Fibroblast of pulmonary artery (primary cell): Measurements from ENCODE around the gene PPP6R2.

Experiments used
- DNase-seq: peaks from one replicate; pipeline ENCODE4 v3.0.0-alpha.2; 2010; ENCODE audit warnings: low read depth
- H3K4me3 ChIP-seq: replicated peaks from 2 replicates; pipeline ENCODE4 v1.5.1; 2011; ENCODE audit warnings: low read depth, mild to moderate bottlenecking, control low read depth, low read length, moderate library complexity
- CTCF ChIP-seq: IDR thresholded peaks from 2 replicates; pipeline ENCODE4 v1.5.1; 2011; ENCODE audit warnings: mild to moderate bottlenecking, control low read depth, low read length, inconsistent platforms; ENCODE audit errors: missing control alignments

PPP6R2 gene

GRCh38 chr22:50310949-50311444 lies 32.1 kb upstream of the PPP6R2 start:
- TF ChIP-seq CTCF: no peak
- DNase-seq: no peak
- no peak overlapping the region for H3K4me3 ChIP-seq

GRCh38 chr22:50311606-50312351 lies 31.3 kb upstream of the PPP6R2 start:
- DNase-seq: no peak
- no peak overlapping the region for H3K4me3 ChIP-seq
- no peak for TF ChIP-seq CTCF

- TF ChIP-seq CTCF: no peak
- no peak for DNase-seq
- no peak overlapping the region for H3K4me3 ChIP-seq
Observed at GRCh38 chr22:50312371-50312770, 30.8 kb upstream of the PPP6R2 start.

GRCh38 chr22:50313021-50313420 lies 30.1 kb upstream of the PPP6R2 start:
- H3K4me3 ChIP-seq: no peak overlapping the region
- no peak for DNase-seq
- TF ChIP-seq CTCF: no peak

- no peak for TF ChIP-seq CTCF
- DNase-seq: no peak
- no peak overlapping the region for H3K4me3 ChIP-seq
Observed at GRCh38 chr22:50313600-50313999, 29.5 kb upstream of the PPP6R2 start.

- DNase-seq: no peak
- no peak for TF ChIP-seq CTCF
- H3K4me3 ChIP-seq: no peak overlapping the region
Observed at GRCh38 chr22:50314081-50314454, 29.1 kb upstream of the PPP6R2 start.
